Measurements from ENCODE around the gene LHX3. TPM values are rescaled to one million over a fixed set of nuclear protein-coding genes. Genes with fewer than 3 reads are reported as not detected.
"Not testable (repeated sequence)": the region's sequence is repeated elsewhere in the genome, so short reads cannot be mapped to it uniquely, and the experiment has no call there.

The LHX3 gene
- total RNA-seq, 1 donor from 2014 or later: not detected

- Histone ChIP-seq H3K4me1 (ENCODE audit: insufficient read depth, low read length) (no peaks in the 10 kb centered on the region), H3K4me3 (ENCODE audit: insufficient read depth, low read depth, low read length) (no peak overlapping the region), H3K9me3 (ENCODE audit: insufficient read depth, low read depth, low read length) (no peaks in the 10 kb centered on the region), H3K9ac (ENCODE audit: low read length) (no peak overlapping the region), H3K4me2 (ENCODE audit: low read length) (no peak overlapping the region), H2AFZ (ENCODE audit: low read depth, low read length) (no peak overlapping the region), H4K20me1 (ENCODE audit: insufficient read depth, low read length) (no peaks in the 10 kb centered on the region), H3K27me3 (ENCODE audit: insufficient read depth, low read length) (peaks cover 13% of the 10 kb centered on the region), H3K79me2 (ENCODE audit: insufficient read depth, low read length) (no peaks in the 10 kb centered on the region), H3K27ac (ENCODE audit: low read depth, low read length) (no peak overlapping the region), H3K36me3 (ENCODE audit: insufficient read depth, low read length) (no peaks in the 10 kb centered on the region)
- peaks cover 22% of the 10 kb centered on the region for H3K27me3 Mint-ChIP-seq (ENCODE audit: low read depth, unreplicated experiment)
- H3K9me3 Mint-ChIP-seq (ENCODE audit: unreplicated experiment): no peaks in the 10 kb centered on the region
- peak overlapping the region; percentile 73 for H3K4me3 Mint-ChIP-seq (ENCODE audit: unreplicated experiment)
- H3K36me3 Mint-ChIP-seq (ENCODE audit: low read depth, unreplicated experiment): peaks cover 3% of the 10 kb centered on the region
- DNase-seq (ENCODE audit: low read depth) (no peak), FAIRE-seq (no peak)
- no peak for TF ChIP-seq EZH2 (IDR thresholded peaks at IDR 0.05; ENCODE audit: insufficient read depth, low read length)
- TF ChIP-seq, protein P1, sequence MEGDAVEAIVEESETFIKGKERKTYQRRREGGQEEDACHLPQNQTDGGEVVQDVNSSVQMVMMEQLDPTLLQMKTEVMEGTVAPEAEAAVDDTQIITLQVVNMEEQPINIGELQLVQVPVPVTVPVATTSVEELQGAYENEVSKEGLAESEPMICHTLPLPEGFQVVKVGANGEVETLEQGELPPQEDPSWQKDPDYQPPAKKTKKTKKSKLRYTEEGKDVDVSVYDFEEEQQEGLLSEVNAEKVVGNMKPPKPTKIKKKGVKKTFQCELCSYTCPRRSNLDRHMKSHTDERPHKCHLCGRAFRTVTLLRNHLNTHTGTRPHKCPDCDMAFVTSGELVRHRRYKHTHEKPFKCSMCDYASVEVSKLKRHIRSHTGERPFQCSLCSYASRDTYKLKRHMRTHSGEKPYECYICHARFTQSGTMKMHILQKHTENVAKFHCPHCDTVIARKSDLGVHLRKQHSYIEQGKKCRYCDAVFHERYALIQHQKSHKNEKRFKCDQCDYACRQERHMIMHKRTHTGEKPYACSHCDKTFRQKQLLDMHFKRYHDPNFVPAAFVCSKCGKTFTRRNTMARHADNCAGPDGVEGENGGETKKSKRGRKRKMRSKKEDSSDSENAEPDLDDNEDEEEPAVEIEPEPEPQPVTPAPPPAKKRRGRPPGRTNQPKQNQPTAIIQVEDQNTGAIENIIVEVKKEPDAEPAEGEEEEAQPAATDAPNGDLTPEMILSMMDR (IDR thresholded peaks at IDR 0.05; ENCODE audit: insufficient read depth, low read depth, low read length): no peak
- peak overlapping the region; percentile 18 for H3K27ac Mint-ChIP-seq (ENCODE audit: unreplicated experiment)
- H3K4me1 Mint-ChIP-seq (ENCODE audit: low read depth, unreplicated experiment): peaks cover 2% of the 10 kb centered on the region
Measured at GRCh38 chr9:136151848-136152542, 52.9 kb downstream of the LHX3 start.

DNA sequence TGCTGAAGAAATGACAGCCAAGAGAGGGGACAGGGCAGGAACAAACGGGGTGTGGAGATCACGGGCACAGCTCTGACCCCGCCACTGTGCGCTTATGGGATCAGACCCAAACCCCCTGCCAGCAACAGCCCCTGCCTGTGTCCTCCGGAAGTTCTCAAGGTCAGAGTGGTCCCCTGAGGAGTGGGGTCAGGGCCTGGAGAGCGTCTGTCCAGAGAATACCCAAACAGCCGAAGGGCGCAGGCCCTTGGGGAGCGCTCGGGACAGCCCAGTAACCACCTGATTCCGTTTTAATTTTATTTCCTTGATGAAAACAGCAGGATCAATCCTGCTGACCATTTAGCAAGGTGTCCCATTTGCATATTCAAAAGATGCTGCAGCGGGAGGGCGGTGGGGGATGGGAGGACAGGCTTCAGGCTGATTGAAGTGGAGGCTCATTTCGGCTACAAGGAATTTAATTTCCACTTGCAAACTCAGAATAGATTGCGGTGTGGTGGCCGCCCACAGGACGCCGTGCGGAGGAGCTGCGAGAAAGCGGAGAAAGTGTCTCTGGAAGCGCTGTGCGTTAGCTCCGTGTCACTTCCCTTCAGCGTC lies 53.6 kb downstream of the LHX3 start:
- no peaks in the 10 kb centered on the region for H3K79me2 ChIP-seq (ENCODE audit: insufficient read depth, low read length)
- H3K9me3 ChIP-seq (ENCODE audit: insufficient read depth, low read depth, low read length): no peaks in the 10 kb centered on the region
- no peak overlapping the region for H3K4me3 ChIP-seq (ENCODE audit: insufficient read depth, low read depth, low read length)
- no peak overlapping the region for H3K9ac ChIP-seq (ENCODE audit: low read length)
- no peak overlapping the region for H3K27ac ChIP-seq (ENCODE audit: low read depth, low read length)
- FAIRE-seq: no peak
- H3K4me3 Mint-ChIP-seq (ENCODE audit: unreplicated experiment): peak overlapping the region; percentile 57
- H3K27me3 Mint-ChIP-seq (ENCODE audit: low read depth, unreplicated experiment): peaks cover 26% of the 10 kb centered on the region
- H4K20me1 ChIP-seq (ENCODE audit: insufficient read depth, low read length): no peaks in the 10 kb centered on the region
- H3K4me2 ChIP-seq (ENCODE audit: low read length): no peak overlapping the region
- H3K4me1 ChIP-seq (ENCODE audit: insufficient read depth, low read length): no peaks in the 10 kb centered on the region
- no peaks in the 10 kb centered on the region for H3K36me3 ChIP-seq (ENCODE audit: insufficient read depth, low read length)
- H3K4me1 Mint-ChIP-seq (ENCODE audit: low read depth, unreplicated experiment): peaks cover 2% of the 10 kb centered on the region
- no peak for TF ChIP-seq EZH2 (IDR thresholded peaks at IDR 0.05; ENCODE audit: insufficient read depth, low read length)
- TF ChIP-seq, protein P1 (IDR thresholded peaks at IDR 0.05; ENCODE audit: insufficient read depth, low read depth, low read length): no peak
- H3K36me3 Mint-ChIP-seq (ENCODE audit: low read depth, unreplicated experiment): peaks cover 3% of the 10 kb centered on the region
- no peak overlapping the region for H2AFZ ChIP-seq (ENCODE audit: low read depth, low read length)
- H3K9me3 Mint-ChIP-seq (ENCODE audit: unreplicated experiment): no peaks in the 10 kb centered on the region
- no peak for DNase-seq (ENCODE audit: low read depth)
- no peak overlapping the region for H3K27ac Mint-ChIP-seq (ENCODE audit: unreplicated experiment)
- peaks cover 15% of the 10 kb centered on the region for H3K27me3 ChIP-seq (ENCODE audit: insufficient read depth, low read length)

DNA sequence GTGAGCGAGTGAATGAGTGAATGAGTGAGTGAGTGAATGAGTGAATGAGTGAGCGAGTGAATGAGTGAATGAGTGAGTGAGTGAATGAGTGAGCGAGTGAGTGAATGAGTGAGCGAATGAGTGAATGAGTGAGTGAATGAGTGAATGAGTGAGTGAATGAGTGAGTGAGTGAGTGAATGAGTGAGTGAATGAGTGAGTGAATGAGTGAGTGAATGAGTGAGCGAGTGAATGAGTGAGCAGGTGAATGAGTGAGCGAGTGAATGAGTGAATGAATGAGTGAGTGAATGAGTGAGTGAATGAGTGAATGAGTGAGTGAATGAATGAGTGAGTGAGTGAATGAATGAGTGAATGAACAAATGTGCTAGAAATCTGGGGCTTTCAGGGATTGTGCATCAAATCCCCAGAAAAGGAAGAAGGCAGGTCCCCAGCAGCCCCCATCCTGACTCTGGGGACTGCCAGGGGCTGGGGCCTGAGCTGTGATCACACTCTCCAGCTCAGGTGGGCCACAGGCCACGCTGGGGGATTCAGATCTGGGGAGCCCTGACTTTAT lies 54.2 kb downstream of the LHX3 start:
- H3K4me3 Mint-ChIP-seq (ENCODE audit: unreplicated experiment); H3K36me3 Mint-ChIP-seq (ENCODE audit: low read depth, unreplicated experiment); H3K4me3 ChIP-seq (ENCODE audit: insufficient read depth, low read depth, low read length); H3K9me3 Mint-ChIP-seq (ENCODE audit: unreplicated experiment); H3K4me1 Mint-ChIP-seq (ENCODE audit: low read depth, unreplicated experiment); H3K4me2 ChIP-seq (ENCODE audit: low read length); H3K27ac Mint-ChIP-seq (ENCODE audit: unreplicated experiment); H3K9me3 ChIP-seq (ENCODE audit: insufficient read depth, low read depth, low read length); H3K4me1 ChIP-seq (ENCODE audit: insufficient read depth, low read length); DNase-seq (ENCODE audit: low read depth); FAIRE-seq; H3K79me2 ChIP-seq (ENCODE audit: insufficient read depth, low read length); H3K36me3 ChIP-seq (ENCODE audit: insufficient read depth, low read length); H2AFZ ChIP-seq (ENCODE audit: low read depth, low read length); H4K20me1 ChIP-seq (ENCODE audit: insufficient read depth, low read length); H3K27ac ChIP-seq (ENCODE audit: low read depth, low read length); H3K9ac ChIP-seq (ENCODE audit: low read length): not testable (repeated sequence)
- H3K27me3 ChIP-seq (ENCODE audit: insufficient read depth, low read length): peaks cover 13% of the 10 kb centered on the region
- H3K27me3 Mint-ChIP-seq (ENCODE audit: low read depth, unreplicated experiment): peaks cover 31% of the 10 kb centered on the region
